ENCODE results near the gene UBE2V1. TPM values are rescaled to one million over a fixed set of nuclear protein-coding genes. Genes with fewer than 3 reads are reported as not detected.
A peak's percentile ranks its signal among the peaks of the same experiment; 100 is the strongest.
"Not testable (repeated sequence)": the region's sequence is repeated elsewhere in the genome, so short reads cannot be mapped to it uniquely, and the experiment has no call there.

UBE2V1 gene
- polyA plus RNA-seq, 6 donors from 2014 or later: 99.3 to 153 (median 113) TPM

GRCh38 chr20:50068041-50068651 lies 44.8 kb downstream of the UBE2V1 start:
- Mint-ChIP-seq H3K36me3 (no peaks in the 10 kb centered on the region), H3K4me3 (no peak overlapping the region), H3K27me3 (peaks cover 0 to 13% (median 5%) of the 10 kb centered on the region in 3 donors), H3K4me1 (peaks cover 4 to 10% (median 9%) of the 10 kb centered on the region in 3 donors), H3K9me3 (no peaks in the 10 kb centered on the region), H3K27ac (peak overlapping the region in 1 of 6 donors; percentile 4)
- no peak for DNase-seq
- no peak for ATAC-seq (ENCODE audit: low read depth in 2 of 2)

GRCh38 chr20:50067461-50067860 lies 45.5 kb downstream of the UBE2V1 start:
- Mint-ChIP-seq H3K27me3 (peaks cover 0 to 13% (median 5%) of the 10 kb centered on the region in 3 donors), H3K4me3 (no peak overlapping the region), H3K9me3 (no peaks in the 10 kb centered on the region), H3K27ac (peak overlapping the region in 1 of 6 donors; percentile 47), H3K4me1 (peaks cover 4 to 10% (median 9%) of the 10 kb centered on the region in 3 donors), H3K36me3 (no peaks in the 10 kb centered on the region)
- DNase-seq (no peak), ATAC-seq (ENCODE audit: low read depth in 2 of 2) (no peak)

- DNase-seq (no peak), ATAC-seq (ENCODE audit: low read depth in 2 of 2) (no peak)
- Mint-ChIP-seq H3K4me1 (peaks cover 4 to 10% (median 9%) of the 10 kb centered on the region in 3 donors), H3K4me3 (no peak overlapping the region), H3K27me3 (peaks cover 0 to 13% (median 5%) of the 10 kb centered on the region in 3 donors), H3K9me3 (no peaks in the 10 kb centered on the region), H3K27ac (peak overlapping the region in 1 of 6 donors; percentile 47), H3K36me3 (no peaks in the 10 kb centered on the region)
Measured at GRCh38 chr20:50067018-50067417, 45.9 kb downstream of the UBE2V1 start.

- DNase-seq: no peak
- Mint-ChIP-seq H3K27me3 (peaks cover 0 to 13% (median 5%) of the 10 kb centered on the region in 3 donors), H3K9me3 (no peaks in the 10 kb centered on the region), H3K27ac (no peak overlapping the region), H3K4me1 (peaks cover 1 to 6% (median 4%) of the 10 kb centered on the region in 3 donors), H3K4me3 (no peak overlapping the region), H3K36me3 (no peaks in the 10 kb centered on the region)
- ATAC-seq (ENCODE audit: low read depth in 2 of 2): no peak
Measured at GRCh38 chr20:50066161-50066834, 46.7 kb downstream of the UBE2V1 start.

GRCh38 chr20:50065325-50065615 lies 47.7 kb downstream of the UBE2V1 start:
- Mint-ChIP-seq H3K4me3 (no peak overlapping the region), H3K9me3 (no peaks in the 10 kb centered on the region), H3K27ac (no peak overlapping the region), H3K27me3 (peaks cover 0 to 13% (median 5%) of the 10 kb centered on the region in 3 donors), H3K4me1 (peaks cover 0 to 2% (median 0%) of the 10 kb centered on the region in 3 donors), H3K36me3 (no peaks in the 10 kb centered on the region)
- DNase-seq: no peak
- ATAC-seq (ENCODE audit: low read depth in 2 of 2): no peak

GRCh38 chr20:50063763-50064162 lies 49.2 kb downstream of the UBE2V1 start:
- not testable (repeated sequence) for ATAC-seq (ENCODE audit: low read depth in 2 of 2); H3K4me1 Mint-ChIP-seq; H3K27ac Mint-ChIP-seq; H3K4me3 Mint-ChIP-seq; DNase-seq; H3K27me3 Mint-ChIP-seq; H3K9me3 Mint-ChIP-seq; H3K36me3 Mint-ChIP-seq

GRCh38 chr20:50062006-50062838 lies 50.7 kb downstream of the UBE2V1 start:
- Mint-ChIP-seq H3K9me3 (no peaks in the 10 kb centered on the region), H3K27me3 (no peaks in the 10 kb centered on the region), H3K27ac (peak overlapping the region in 1 of 6 donors; percentile 41), H3K4me3 (no peak overlapping the region), H3K36me3 (no peaks in the 10 kb centered on the region), H3K4me1 (no peaks in the 10 kb centered on the region)
- no peak for DNase-seq
- no peak for ATAC-seq (ENCODE audit: low read depth in 2 of 2)

GRCh38 chr20:50061151-50062005 lies 51.6 kb downstream of the UBE2V1 start:
- DNase-seq (no peak), ATAC-seq (ENCODE audit: low read depth in 2 of 2) (no peak)
- Mint-ChIP-seq H3K4me3 (no peak overlapping the region), H3K4me1 (no peaks in the 10 kb centered on the region), H3K27me3 (no peaks in the 10 kb centered on the region), H3K36me3 (no peaks in the 10 kb centered on the region), H3K27ac (peak overlapping the region in 1 of 6 donors; percentile 41), H3K9me3 (no peaks in the 10 kb centered on the region)

- no peaks in the 10 kb centered on the region for H3K27me3 Mint-ChIP-seq
- H3K9me3 Mint-ChIP-seq: no peaks in the 10 kb centered on the region
- no peaks in the 10 kb centered on the region for H3K36me3 Mint-ChIP-seq
- DNase-seq (no peak), ATAC-seq (ENCODE audit: low read depth in 2 of 2) (peak in 1 of 2 donors; percentile 37)
- H3K4me1 Mint-ChIP-seq: no peaks in the 10 kb centered on the region
- H3K27ac Mint-ChIP-seq: peak overlapping the region in 2 of 6 donors; percentile 11 to 38
- no peak overlapping the region for H3K4me3 Mint-ChIP-seq
Measured at GRCh38 chr20:50058662-50059402, 54.1 kb downstream of the UBE2V1 start.

- ATAC-seq (ENCODE audit: low read depth in 2 of 2): no peak
- H3K36me3 Mint-ChIP-seq: no peaks in the 10 kb centered on the region
- no peak overlapping the region for H3K4me3 Mint-ChIP-seq
- H3K4me1 Mint-ChIP-seq: peaks cover 0 to under 1% (median under 1%) of the 10 kb centered on the region in 3 donors
- no peaks in the 10 kb centered on the region for H3K27me3 Mint-ChIP-seq
- no peak for DNase-seq
- H3K27ac Mint-ChIP-seq: no peak overlapping the region
- no peaks in the 10 kb centered on the region for H3K9me3 Mint-ChIP-seq
Measured at GRCh38 chr20:50057714-50058053, 55.3 kb downstream of the UBE2V1 start.

GRCh38 chr20:50056951-50057713 lies 55.8 kb downstream of the UBE2V1 start:
- Mint-ChIP-seq H3K27ac (no peak overlapping the region), H3K36me3 (no peaks in the 10 kb centered on the region), H3K4me3 (no peak overlapping the region), H3K4me1 (peaks cover 0 to 4% (median 3%) of the 10 kb centered on the region in 3 donors), H3K9me3 (no peaks in the 10 kb centered on the region), H3K27me3 (no peaks in the 10 kb centered on the region)
- no peak for DNase-seq
- no peak for ATAC-seq (ENCODE audit: low read depth in 2 of 2)

- ATAC-seq (ENCODE audit: low read depth in 2 of 2) (no peak), DNase-seq (no peak)
- Mint-ChIP-seq H3K9me3 (no peaks in the 10 kb centered on the region), H3K27me3 (no peaks in the 10 kb centered on the region), H3K27ac (no peak overlapping the region), H3K4me3 (no peak overlapping the region), H3K4me1 (peaks cover 0 to 4% (median 3%) of the 10 kb centered on the region in 3 donors), H3K36me3 (no peaks in the 10 kb centered on the region)
Measured at GRCh38 chr20:50056408-50056926, 56.5 kb downstream of the UBE2V1 start.

All from naive B cell (primary cell).